Activated naive CD8-positive, alpha-beta T cell treated with anti-CD3 and anti-CD28 coated beads for 36 hours (primary cell): ENCODE results near the gene ODAPH. TPM values are rescaled to one million over a fixed set of nuclear protein-coding genes. Genes with fewer than 3 reads are reported as not detected.
"Not testable (repeated sequence)": the region's sequence is repeated elsewhere in the genome, so short reads cannot be mapped to it uniquely, and the experiment has no call there.

Experiments
- DNase-seq: peaks from one replicate; pipeline ENCODE4 v3.0.0; 2021
- H3K27ac Mint-ChIP-seq: one replicate; pipeline ENCODE4 v1.8.0; 2022; ENCODE audit warnings: mild to moderate bottlenecking, moderate library complexity, mixed read lengths
- H3K27me3 Mint-ChIP-seq: one replicate; pipeline ENCODE4 v1.8.0; 2022; ENCODE audit warnings: mild to moderate bottlenecking, mixed read lengths
- H3K36me3 Mint-ChIP-seq: one replicate; pipeline ENCODE4 v1.8.0; 2021; ENCODE audit warnings: mild to moderate bottlenecking, mixed read lengths
- H3K4me1 Mint-ChIP-seq: one replicate; pipeline ENCODE4 v1.8.0; 2021; ENCODE audit warnings: mixed read lengths
- H3K4me3 Mint-ChIP-seq: one replicate; pipeline ENCODE4 v1.8.0; 2022; ENCODE audit warnings: mild to moderate bottlenecking, moderate library complexity, mixed read lengths
- H3K9me3 Mint-ChIP-seq: one replicate; pipeline ENCODE4 v1.8.0; 2022; ENCODE audit warnings: mixed read lengths
- total RNA-seq, 2 experiments: library from RNA; stranded (reverse); gene quantifications; one replicate each; pipeline ENCODE4 v1.2.3, GENCODE V29; 2021

The ODAPH gene
- total RNA-seq, 2 experiments from 2014 or later = not detected

- H3K4me1 Mint-ChIP-seq, H3K4me3 Mint-ChIP-seq, H3K27me3 Mint-ChIP-seq, DNase-seq, H3K27ac Mint-ChIP-seq: not testable (repeated sequence)
- H3K9me3 Mint-ChIP-seq = peaks cover 20% of the 10 kb centered on the region
- peaks cover 58% of the 10 kb centered on the region for H3K36me3 Mint-ChIP-seq
These were observed 24.2 kb upstream of the ODAPH start for GRCh38 chr4:75531536-75532143.

- DNase-seq, H3K27me3 Mint-ChIP-seq, H3K4me3 Mint-ChIP-seq, H3K27ac Mint-ChIP-seq, H3K4me1 Mint-ChIP-seq: not testable (repeated sequence)
- peaks cover 52% of the 10 kb centered on the region for H3K36me3 Mint-ChIP-seq
- peaks cover 20% of the 10 kb centered on the region for H3K9me3 Mint-ChIP-seq
These were observed 22.5 kb upstream of the ODAPH start for GRCh38 chr4:75533339-75533887.

- not testable (repeated sequence) for H3K4me1 Mint-ChIP-seq, DNase-seq, H3K27ac Mint-ChIP-seq, H3K27me3 Mint-ChIP-seq, H3K4me3 Mint-ChIP-seq
- peaks cover 52% of the 10 kb centered on the region for H3K36me3 Mint-ChIP-seq
- peaks cover 20% of the 10 kb centered on the region for H3K9me3 Mint-ChIP-seq
These were observed 21.9 kb upstream of the ODAPH start for GRCh38 chr4:75533926-75534325.

- not testable (repeated sequence) for H3K27me3 Mint-ChIP-seq, DNase-seq, H3K27ac Mint-ChIP-seq, H3K4me1 Mint-ChIP-seq, H3K4me3 Mint-ChIP-seq
- peaks cover 10% of the 10 kb centered on the region for H3K9me3 Mint-ChIP-seq
- peaks cover 26% of the 10 kb centered on the region for H3K36me3 Mint-ChIP-seq
These were observed 18.6 kb upstream of the ODAPH start for GRCh38 chr4:75537308-75537707.

GRCh38 chr4:75542824-75543223, 13.0 kb upstream of the ODAPH start:
- DNase-seq = no peak
- no peaks in the 10 kb centered on the region for H3K27me3 Mint-ChIP-seq
- H3K4me1 Mint-ChIP-seq = no peaks in the 10 kb centered on the region
- no peak overlapping the region for H3K27ac Mint-ChIP-seq
- H3K36me3 Mint-ChIP-seq = peaks cover 4% of the 10 kb centered on the region
- no peaks in the 10 kb centered on the region for H3K9me3 Mint-ChIP-seq
- H3K4me3 Mint-ChIP-seq = no peak overlapping the region

- H3K27me3 Mint-ChIP-seq, DNase-seq, H3K4me1 Mint-ChIP-seq, H3K9me3 Mint-ChIP-seq, H3K36me3 Mint-ChIP-seq, H3K4me3 Mint-ChIP-seq, H3K27ac Mint-ChIP-seq: not testable (repeated sequence)
These were observed 11.6 kb upstream of the ODAPH start for GRCh38 chr4:75544220-75544619.

- H3K36me3 Mint-ChIP-seq = peaks cover 4% of the 10 kb centered on the region
- no peaks in the 10 kb centered on the region for H3K4me1 Mint-ChIP-seq
- no peaks in the 10 kb centered on the region for H3K27me3 Mint-ChIP-seq
- no peaks in the 10 kb centered on the region for H3K9me3 Mint-ChIP-seq
- no peak for DNase-seq
- no peak overlapping the region for H3K4me3 Mint-ChIP-seq
- H3K27ac Mint-ChIP-seq = no peak overlapping the region
These were observed 11.0 kb upstream of the ODAPH start for GRCh38 chr4:75544870-75545269.

- no peak overlapping the region for H3K27ac Mint-ChIP-seq
- H3K9me3 Mint-ChIP-seq = no peaks in the 10 kb centered on the region
- DNase-seq = no peak
- H3K4me3 Mint-ChIP-seq = no peak overlapping the region
- H3K27me3 Mint-ChIP-seq = no peaks in the 10 kb centered on the region
- H3K4me1 Mint-ChIP-seq = no peaks in the 10 kb centered on the region
- H3K36me3 Mint-ChIP-seq = no peaks in the 10 kb centered on the region
These were observed 10.3 kb upstream of the ODAPH start for GRCh38 chr4:75545526-75545925.

GRCh38 chr4:75547647-75548387, 8.0 kb upstream of the ODAPH start:
- Mint-ChIP-seq H3K9me3 (no peaks in the 10 kb centered on the region), H3K27ac (no peak overlapping the region), H3K4me3 (no peak overlapping the region), H3K27me3 (no peaks in the 10 kb centered on the region), H3K4me1 (no peaks in the 10 kb centered on the region), H3K36me3 (no peaks in the 10 kb centered on the region)
- DNase-seq = no peak

- Mint-ChIP-seq H3K27ac (no peak overlapping the region), H3K9me3 (no peaks in the 10 kb centered on the region), H3K36me3 (no peaks in the 10 kb centered on the region), H3K4me3 (no peak overlapping the region), H3K27me3 (no peaks in the 10 kb centered on the region), H3K4me1 (no peaks in the 10 kb centered on the region)
- DNase-seq = no peak
These were observed 6.8 kb upstream of the ODAPH start for GRCh38 chr4:75549019-75549418.

- no peak overlapping the region for H3K4me3 Mint-ChIP-seq
- no peaks in the 10 kb centered on the region for H3K36me3 Mint-ChIP-seq
- H3K4me1 Mint-ChIP-seq = peaks cover 1% of the 10 kb centered on the region
- H3K9me3 Mint-ChIP-seq = no peaks in the 10 kb centered on the region
- peaks cover 8% of the 10 kb centered on the region for H3K27me3 Mint-ChIP-seq
- DNase-seq = no peak
- H3K27ac Mint-ChIP-seq = no peak overlapping the region
These were observed 3.4 kb upstream of the ODAPH start for GRCh38 chr4:75552452-75552851.

GRCh38 chr4:75557696-75558095, 1.8 kb downstream of the ODAPH start:
- Mint-ChIP-seq H3K27ac (no peak overlapping the region), H3K36me3 (no peaks in the 10 kb centered on the region), H3K4me1 (peaks cover 1% of the 10 kb centered on the region), H3K27me3 (peaks cover 12% of the 10 kb centered on the region), H3K9me3 (no peaks in the 10 kb centered on the region), H3K4me3 (no peak overlapping the region)
- DNase-seq = no peak

- peaks cover 8% of the 10 kb centered on the region for H3K27me3 Mint-ChIP-seq
- H3K36me3 Mint-ChIP-seq = no peaks in the 10 kb centered on the region
- peaks cover 3% of the 10 kb centered on the region for H3K4me1 Mint-ChIP-seq
- no peak overlapping the region for H3K27ac Mint-ChIP-seq
- no peaks in the 10 kb centered on the region for H3K9me3 Mint-ChIP-seq
- no peak for DNase-seq
- no peak overlapping the region for H3K4me3 Mint-ChIP-seq
These were observed 5.9 kb downstream of the ODAPH start for GRCh38 chr4:75561789-75562188.

- Mint-ChIP-seq H3K36me3 (no peaks in the 10 kb centered on the region), H3K9me3 (no peaks in the 10 kb centered on the region), H3K27me3 (no peaks in the 10 kb centered on the region), H3K4me3 (no peak overlapping the region), H3K27ac (no peak overlapping the region), H3K4me1 (peaks cover 3% of the 10 kb centered on the region)
- DNase-seq = no peak
These were observed 8.2 kb downstream of the ODAPH start for GRCh38 chr4:75564023-75564422.

- Mint-ChIP-seq H3K9me3 (no peaks in the 10 kb centered on the region), H3K27ac (no peak overlapping the region), H3K4me1 (peaks cover 3% of the 10 kb centered on the region), H3K36me3 (no peaks in the 10 kb centered on the region), H3K27me3 (no peaks in the 10 kb centered on the region), H3K4me3 (no peak overlapping the region)
- no peak for DNase-seq
These were observed 9.6 kb downstream of the ODAPH start for GRCh38 chr4:75565481-75565880.

- Mint-ChIP-seq H3K27ac (no peak overlapping the region), H3K9me3 (no peaks in the 10 kb centered on the region), H3K27me3 (no peaks in the 10 kb centered on the region), H3K36me3 (no peaks in the 10 kb centered on the region), H3K4me1 (peaks cover 3% of the 10 kb centered on the region), H3K4me3 (no peak overlapping the region)
- DNase-seq = no peak
These were observed 11.0 kb downstream of the ODAPH start for GRCh38 chr4:75566911-75567310.
